GM12873 (cell line): ENCODE data around the gene CTSD.

Experiments
- TF ChIP-seq, protein P1 (sequence below): IDR thresholded peaks from 2 replicates; pipeline ENCODE4 v1.5.1; 2012; ENCODE audit warnings: low read depth, mild to moderate bottlenecking, moderate library complexity, low read length, control low read depth; ENCODE audit not compliant: insufficient read depth; ENCODE audit errors: missing control alignments

CTSD gene

DNA sequence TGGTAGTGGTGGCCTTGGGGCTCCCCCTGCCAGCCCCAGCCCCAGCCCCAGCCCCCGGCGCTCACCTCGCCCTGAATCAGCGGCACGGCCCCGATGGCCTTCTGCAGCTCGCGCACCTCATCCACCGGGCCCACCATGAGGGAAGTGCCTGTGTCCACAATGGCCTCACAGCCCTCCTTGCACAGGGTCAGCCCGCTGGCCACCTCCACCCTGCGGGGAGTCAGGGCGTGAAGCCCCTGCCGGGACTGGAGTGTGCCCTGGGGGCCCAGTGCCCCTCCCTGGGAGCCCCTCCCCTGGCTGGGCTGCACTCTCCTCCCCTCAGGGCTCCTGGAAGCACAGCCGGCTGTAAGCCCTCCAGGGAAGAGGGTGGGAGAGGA, 9.8 kb downstream of the CTSD start:
- TF ChIP-seq, protein P1, sequence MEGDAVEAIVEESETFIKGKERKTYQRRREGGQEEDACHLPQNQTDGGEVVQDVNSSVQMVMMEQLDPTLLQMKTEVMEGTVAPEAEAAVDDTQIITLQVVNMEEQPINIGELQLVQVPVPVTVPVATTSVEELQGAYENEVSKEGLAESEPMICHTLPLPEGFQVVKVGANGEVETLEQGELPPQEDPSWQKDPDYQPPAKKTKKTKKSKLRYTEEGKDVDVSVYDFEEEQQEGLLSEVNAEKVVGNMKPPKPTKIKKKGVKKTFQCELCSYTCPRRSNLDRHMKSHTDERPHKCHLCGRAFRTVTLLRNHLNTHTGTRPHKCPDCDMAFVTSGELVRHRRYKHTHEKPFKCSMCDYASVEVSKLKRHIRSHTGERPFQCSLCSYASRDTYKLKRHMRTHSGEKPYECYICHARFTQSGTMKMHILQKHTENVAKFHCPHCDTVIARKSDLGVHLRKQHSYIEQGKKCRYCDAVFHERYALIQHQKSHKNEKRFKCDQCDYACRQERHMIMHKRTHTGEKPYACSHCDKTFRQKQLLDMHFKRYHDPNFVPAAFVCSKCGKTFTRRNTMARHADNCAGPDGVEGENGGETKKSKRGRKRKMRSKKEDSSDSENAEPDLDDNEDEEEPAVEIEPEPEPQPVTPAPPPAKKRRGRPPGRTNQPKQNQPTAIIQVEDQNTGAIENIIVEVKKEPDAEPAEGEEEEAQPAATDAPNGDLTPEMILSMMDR: no peak

DNA sequence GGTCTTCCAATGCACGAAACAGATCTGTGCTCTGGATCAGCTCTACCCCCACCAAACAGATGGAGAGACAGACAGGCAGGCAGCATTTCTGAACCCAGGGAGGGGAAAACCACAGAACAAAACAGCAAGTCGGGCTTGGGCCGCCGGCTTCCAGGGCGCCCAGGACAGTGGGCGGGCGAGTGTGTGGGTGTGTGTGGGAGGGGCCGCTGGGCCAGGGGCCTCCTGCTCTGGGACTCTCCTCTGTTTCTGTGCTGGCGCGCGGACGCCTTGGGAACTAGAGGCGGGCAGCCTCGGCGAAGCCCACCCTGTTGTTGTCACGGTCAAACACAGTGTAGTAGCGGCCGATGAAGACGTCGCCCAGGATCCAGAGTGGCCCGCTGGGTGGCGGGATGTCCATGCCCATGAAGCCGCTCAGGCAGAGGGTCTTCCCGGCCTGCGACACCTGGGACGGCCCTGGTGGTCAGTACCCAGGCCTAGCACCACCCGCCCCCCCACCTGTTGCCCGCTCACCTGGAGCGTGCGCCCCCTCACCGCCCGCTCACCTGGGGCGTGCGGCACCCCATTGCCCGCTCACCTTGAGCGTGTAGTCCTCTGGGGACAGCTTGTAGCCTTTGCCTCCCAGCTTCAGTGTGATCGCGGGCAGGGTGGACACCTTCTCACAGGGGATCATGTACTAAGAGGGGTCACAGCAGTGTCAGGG, 10.3 kb downstream of the CTSD start:
- TF ChIP-seq, protein P1: no peak

DNA sequence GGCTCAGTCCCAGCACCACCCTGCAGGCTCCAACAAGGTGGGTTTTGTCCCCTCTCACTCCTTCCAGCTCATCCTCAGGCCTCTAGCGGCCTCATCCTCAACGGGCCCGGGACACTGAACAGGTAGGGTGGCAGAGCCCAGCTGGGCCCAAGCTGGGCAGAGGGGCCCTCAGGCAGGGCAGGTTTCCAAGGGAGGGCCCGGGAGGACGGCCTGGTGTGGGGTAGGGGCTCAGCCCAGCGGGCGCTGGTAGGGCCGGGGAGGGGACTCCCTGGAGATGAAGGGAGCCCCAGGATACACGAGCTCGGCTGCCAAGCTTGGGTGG, 10.9 kb downstream of the CTSD start:
- TF ChIP-seq, protein P1: no peak

DNA sequence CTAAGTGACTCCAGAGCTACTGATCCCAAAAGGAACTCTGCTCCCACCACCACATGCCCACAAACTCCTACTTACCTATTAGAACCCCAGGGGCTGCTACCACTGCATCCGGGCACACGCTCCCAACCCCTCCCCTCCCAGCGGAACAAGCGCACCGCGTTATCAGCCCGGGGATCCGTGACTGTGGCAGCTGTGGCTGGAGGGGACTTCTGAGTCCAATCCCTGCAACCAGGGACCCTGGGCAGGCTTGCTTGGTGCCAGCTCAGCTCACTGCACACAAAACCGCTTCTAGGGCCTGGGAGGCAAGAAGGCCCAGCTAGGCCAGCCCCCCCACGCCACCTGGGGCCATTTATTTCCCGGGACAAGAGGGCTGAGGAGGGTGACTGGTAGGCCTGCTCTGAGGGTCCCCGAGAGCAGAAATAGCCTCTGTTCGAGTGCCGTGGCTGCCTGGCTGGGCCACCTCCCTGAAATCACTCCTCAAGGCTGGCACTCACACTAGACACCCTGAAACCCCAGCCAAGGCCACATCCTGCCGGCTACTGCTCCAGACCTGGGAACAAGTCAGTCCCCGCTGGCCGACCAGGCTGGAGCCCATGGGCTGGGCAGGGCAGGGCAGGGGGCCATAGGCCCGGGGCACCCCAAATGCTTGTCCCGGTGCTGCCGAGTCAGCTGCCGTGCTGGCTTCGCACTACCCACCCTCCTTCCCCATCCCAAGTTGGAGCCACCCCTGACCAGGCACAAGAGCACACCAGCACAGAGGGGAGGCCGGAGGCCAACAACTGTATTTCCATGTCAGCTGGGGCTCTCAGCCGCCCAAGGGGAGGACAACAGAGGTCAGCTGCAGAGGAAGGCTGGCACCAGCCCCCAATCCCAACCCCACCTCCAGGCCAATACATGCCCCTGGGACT, 11.5 kb downstream of the CTSD start:
- TF ChIP-seq, protein P1: no peak

DNA sequence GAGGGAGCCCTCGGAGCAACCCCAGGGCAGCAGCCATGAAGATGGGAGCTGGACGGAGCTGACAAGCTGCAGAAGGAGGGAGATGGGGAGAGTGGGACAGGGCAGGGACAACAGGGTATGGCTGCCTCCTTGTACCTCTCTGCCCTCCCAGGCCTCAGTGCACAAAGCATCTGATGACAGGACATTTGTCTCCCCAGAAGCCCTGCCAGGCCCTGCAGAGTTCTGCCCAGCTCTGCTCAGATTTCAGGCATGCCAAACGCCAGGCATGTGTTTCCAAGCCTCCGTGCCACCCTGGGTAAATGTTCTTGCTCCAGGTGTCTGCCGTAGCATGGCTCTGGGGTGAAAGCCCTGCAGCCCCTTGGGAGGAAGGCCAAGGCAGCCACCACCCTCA, 12.2 kb downstream of the CTSD start:
- TF ChIP-seq, protein P1: no peak

DNA sequence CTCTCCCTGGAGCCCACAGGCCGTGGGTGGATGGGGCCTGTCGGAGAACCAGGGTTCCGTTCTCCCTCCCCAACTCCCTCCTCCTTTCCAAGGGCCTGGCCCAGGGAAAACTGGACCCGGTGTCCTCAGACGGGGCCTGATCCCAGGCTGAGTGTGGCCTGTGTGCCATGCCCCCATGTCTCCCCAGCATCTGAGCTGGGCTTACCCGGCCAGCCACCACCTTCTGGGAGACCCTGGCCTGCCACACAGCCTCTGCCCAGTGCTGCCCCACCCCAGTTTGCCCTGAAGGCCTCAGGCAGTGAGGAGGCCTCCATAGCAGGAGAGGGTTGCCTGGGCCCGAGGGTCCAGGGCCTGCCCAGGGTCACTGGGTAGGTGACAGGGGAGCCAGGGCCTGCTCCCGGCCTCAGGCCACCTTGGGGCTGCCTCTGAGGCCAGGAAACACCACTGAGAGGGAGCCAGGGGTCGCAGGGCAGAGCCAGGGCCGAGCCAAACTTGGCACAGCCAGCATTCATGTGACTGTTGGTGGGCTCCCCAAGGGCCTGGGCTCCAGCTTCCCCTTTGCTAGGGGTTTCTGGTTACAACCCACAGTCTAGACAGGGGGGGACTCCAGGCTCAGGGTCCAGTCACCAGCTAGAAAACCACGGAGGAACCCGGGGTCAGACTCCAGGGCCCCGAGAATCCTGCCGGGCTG, 12.7 kb downstream of the CTSD start:
- TF ChIP-seq, protein P1: no peak

DNA sequence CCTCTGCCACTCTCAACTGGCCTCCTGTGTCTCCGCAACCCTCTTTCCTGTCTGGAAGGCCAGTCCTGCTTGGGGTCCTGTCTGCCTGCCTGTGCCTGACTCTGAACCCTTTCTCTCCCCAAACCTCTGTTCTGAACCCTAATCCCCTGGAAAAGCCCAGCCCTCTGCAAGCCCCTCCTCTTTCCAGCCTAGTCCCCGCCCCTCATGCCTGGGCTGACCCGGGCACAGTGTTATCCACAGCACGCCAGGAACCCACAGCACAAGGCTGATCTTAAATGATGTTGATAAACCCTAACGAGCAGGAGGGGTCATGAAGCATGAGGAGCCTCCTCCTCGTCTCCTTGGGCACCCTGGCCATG, 13.3 kb downstream of the CTSD start, which contains the start of gene IFITM10:
TSS of gene IFITM10 (minus strand) at position 115 of the 359 bp plus-strand sequence. CDS start 153 bp downstream, outside the sequence.
- TF ChIP-seq, protein P1: no peak
